BE2C (cell line): ENCODE results near the gene SERPINE2.

Experiments used
- DNase-seq: peaks from one replicate; pipeline ENCODE4 v3.0.0-alpha.2; 2020
- H3K27me3 ChIP-seq: fragments of 250-450 bp; sonication (Bioruptor Pico); 2 replicates; pipeline ENCODE4 v1.5.1; 2020; ENCODE audit warnings: mild to moderate bottlenecking
- H3K36me3 ChIP-seq: fragments of 250-450 bp; sonication (Bioruptor Pico); 2 replicates; pipeline ENCODE4 v1.5.1; 2020; ENCODE audit warnings: mild to moderate bottlenecking
- H3K4me1 ChIP-seq: fragments of 250-450 bp; sonication (Bioruptor Pico); 2 replicates; pipeline ENCODE4 v1.5.1; 2020
- H3K4me3 ChIP-seq: 2 replicates; pipeline ENCODE4 v1.5.1; 2011; ENCODE audit warnings: low read depth, low read length
- H3K9me3 ChIP-seq: fragments of 250-450 bp; sonication (Bioruptor Pico); 2 replicates; pipeline ENCODE4 v1.5.1; 2020
- CTCF ChIP-seq: IDR thresholded peaks from 2 replicates; pipeline ENCODE4 v1.5.1; 2012; ENCODE audit warnings: mild to moderate bottlenecking, low read depth, low read length

Gene SERPINE2

GRCh38 chr2:224032283-224032682 is 6.8 kb downstream of the SERPINE2 start:
- no peaks in the 10 kb centered on the region for H3K36me3 ChIP-seq
- no peak for TF ChIP-seq CTCF
- peaks cover 7% of the 10 kb centered on the region for H3K27me3 ChIP-seq
- no peaks in the 10 kb centered on the region for H3K9me3 ChIP-seq
- no peak overlapping the region for H3K4me3 ChIP-seq
- H3K4me1 ChIP-seq: no peaks in the 10 kb centered on the region
- no peak for DNase-seq

GRCh38 chr2:224031358-224031970 is 7.6 kb downstream of the SERPINE2 start:
- TF ChIP-seq CTCF: no peak
- no peaks in the 10 kb centered on the region for H3K4me1 ChIP-seq
- no peaks in the 10 kb centered on the region for H3K27me3 ChIP-seq
- no peak overlapping the region for H3K4me3 ChIP-seq
- peak; percentile 63 for DNase-seq
- no peaks in the 10 kb centered on the region for H3K36me3 ChIP-seq
- H3K9me3 ChIP-seq: no peaks in the 10 kb centered on the region

GRCh38 chr2:224030786-224031185 is 8.3 kb downstream of the SERPINE2 start:
- H3K36me3 ChIP-seq: no peaks in the 10 kb centered on the region
- no peak overlapping the region for H3K4me3 ChIP-seq
- DNase-seq: no peak
- H3K4me1 ChIP-seq: no peaks in the 10 kb centered on the region
- H3K9me3 ChIP-seq: no peaks in the 10 kb centered on the region
- no peaks in the 10 kb centered on the region for H3K27me3 ChIP-seq
- TF ChIP-seq CTCF: no peak

GRCh38 chr2:224029876-224030275 is 9.2 kb downstream of the SERPINE2 start:
- no peak for DNase-seq
- Histone ChIP-seq H3K27me3 (peaks cover 2% of the 10 kb centered on the region; the same call in 1 of the 2 replicates), H3K36me3 (no peaks in the 10 kb centered on the region), H3K4me3 (no peak overlapping the region), H3K9me3 (no peaks in the 10 kb centered on the region), H3K4me1 (no peaks in the 10 kb centered on the region)
- TF ChIP-seq CTCF: no peak

GRCh38 chr2:224027931-224028330 is 11.2 kb downstream of the SERPINE2 start:
- Histone ChIP-seq H3K36me3 (no peaks in the 10 kb centered on the region), H3K4me3 (no peak overlapping the region), H3K9me3 (no peaks in the 10 kb centered on the region), H3K4me1 (no peaks in the 10 kb centered on the region), H3K27me3 (peaks cover 6% of the 10 kb centered on the region; the same call in 1 of the 2 replicates)
- TF ChIP-seq CTCF: no peak
- DNase-seq: no peak

GRCh38 chr2:224027070-224027469 is 12.0 kb downstream of the SERPINE2 start:
- no peak overlapping the region for H3K4me3 ChIP-seq

More at GRCh38 chr2:224027070-224027469, 12.0 kb downstream of the SERPINE2 start:
- Histone ChIP-seq H3K4me1 (no peaks in the 10 kb centered on the region), H3K36me3 (no peaks in the 10 kb centered on the region), H3K9me3 (no peaks in the 10 kb centered on the region), H3K27me3 (peaks cover 6% of the 10 kb centered on the region; the same call in 1 of the 2 replicates)
- TF ChIP-seq CTCF: no peak
- no peak for DNase-seq
